ENCODE results near the gene CITED2.

DNA sequence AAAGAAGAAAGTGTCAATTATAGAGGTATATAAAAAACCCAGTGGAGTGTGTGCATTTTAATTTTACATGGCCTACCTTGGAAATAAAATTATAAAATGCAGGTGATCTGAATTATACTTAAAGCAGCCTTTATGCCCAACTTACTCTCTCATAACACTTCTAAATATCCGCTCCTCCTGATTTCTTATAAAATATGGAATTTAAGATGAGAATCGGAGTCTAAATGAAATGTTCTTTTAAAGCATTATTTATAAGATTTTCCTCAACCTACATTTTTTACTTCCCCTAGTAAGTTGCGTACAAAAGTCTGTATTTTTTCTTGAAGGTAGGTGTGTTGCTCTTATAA is 3.5 kb downstream of the CITED2 start:
- TF ChIP-seq POLR2A (IDR thresholded peaks at IDR 0.05) = no peak
- TF ChIP-seq, protein P1, sequence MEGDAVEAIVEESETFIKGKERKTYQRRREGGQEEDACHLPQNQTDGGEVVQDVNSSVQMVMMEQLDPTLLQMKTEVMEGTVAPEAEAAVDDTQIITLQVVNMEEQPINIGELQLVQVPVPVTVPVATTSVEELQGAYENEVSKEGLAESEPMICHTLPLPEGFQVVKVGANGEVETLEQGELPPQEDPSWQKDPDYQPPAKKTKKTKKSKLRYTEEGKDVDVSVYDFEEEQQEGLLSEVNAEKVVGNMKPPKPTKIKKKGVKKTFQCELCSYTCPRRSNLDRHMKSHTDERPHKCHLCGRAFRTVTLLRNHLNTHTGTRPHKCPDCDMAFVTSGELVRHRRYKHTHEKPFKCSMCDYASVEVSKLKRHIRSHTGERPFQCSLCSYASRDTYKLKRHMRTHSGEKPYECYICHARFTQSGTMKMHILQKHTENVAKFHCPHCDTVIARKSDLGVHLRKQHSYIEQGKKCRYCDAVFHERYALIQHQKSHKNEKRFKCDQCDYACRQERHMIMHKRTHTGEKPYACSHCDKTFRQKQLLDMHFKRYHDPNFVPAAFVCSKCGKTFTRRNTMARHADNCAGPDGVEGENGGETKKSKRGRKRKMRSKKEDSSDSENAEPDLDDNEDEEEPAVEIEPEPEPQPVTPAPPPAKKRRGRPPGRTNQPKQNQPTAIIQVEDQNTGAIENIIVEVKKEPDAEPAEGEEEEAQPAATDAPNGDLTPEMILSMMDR (IDR thresholded peaks at IDR 0.05) = no peak

Data from uterus (tissue), 2 donors.